ENCODE measurements around the gene ANO10.

DNA sequence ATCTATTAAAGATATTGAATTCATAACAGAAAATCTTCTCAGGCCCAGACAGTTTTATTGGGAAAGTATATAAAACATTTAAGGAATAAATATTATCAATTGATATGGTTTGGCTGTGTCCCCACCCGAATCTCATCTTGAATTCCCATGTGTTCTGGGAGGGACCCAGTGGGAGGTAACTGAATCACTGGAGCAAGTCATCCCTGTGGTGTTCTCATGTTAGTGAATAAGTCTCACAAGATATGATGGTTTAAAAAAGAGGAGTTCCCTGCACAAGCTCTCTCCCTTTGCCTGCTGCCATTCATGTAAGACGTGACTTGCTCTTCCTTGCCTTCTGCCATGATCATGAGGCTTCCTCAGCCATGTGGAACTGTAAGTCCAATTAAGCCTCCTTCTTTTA is 160.5 kb downstream of the ANO10 start:
- TF ChIP-seq POLR2A (IDR thresholded peaks at IDR 0.05) (no peak), CTCF (IDR thresholded peaks at IDR 0.05) (no peak)
